GM18907 (cell line): ENCODE measurements around the gene LTBP1.
"Not testable (repeated sequence)": the region's sequence is repeated elsewhere in the genome, so short reads cannot be mapped to it uniquely, and the experiment has no call there.

Source experiments
- ATAC-seq: cut with Tn5 transposase; IDR thresholded peaks from one replicate; pipeline ENCODE4 v1.9.1; 2021; ENCODE audit warnings: mild to moderate bottlenecking, moderate library complexity; ENCODE audit not compliant: unreplicated experiment

Gene LTBP1

DNA sequence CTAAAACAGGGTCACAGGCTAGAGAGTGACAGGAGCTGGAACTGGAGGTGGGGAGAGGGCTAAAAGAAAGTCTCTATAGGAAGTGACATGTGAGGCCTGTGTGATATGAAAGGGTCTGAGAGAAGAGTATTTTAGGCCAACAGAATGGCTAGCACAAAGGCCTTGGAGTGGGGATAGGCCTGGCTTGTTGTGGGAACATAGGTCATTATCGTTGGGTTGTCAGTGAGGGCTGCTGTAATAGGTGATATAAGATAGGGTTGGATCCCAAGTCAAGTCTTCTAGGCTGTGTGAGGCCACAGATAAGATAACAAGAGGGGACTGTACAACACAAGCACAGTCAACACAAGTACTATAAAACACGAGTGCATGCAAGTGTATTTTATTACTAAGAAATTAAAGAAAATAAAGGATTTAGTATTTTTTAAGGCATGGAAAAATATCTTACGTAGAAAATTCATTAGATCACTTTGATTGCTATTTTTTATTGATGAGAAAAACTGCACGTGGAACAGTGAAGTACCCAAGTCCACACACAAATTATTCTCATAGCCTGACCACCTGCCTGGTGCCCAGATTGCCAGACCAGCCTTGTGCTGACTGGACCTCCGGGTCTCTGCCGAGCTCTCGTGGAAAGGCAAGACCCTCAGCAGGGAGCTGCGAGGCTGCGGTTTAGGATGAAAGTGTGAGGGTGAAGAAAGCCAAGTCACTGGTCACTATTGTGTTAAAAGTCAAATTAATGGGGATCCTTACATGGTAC lies 14.1 kb downstream of the LTBP1 start:
- ATAC-seq = no peak

DNA sequence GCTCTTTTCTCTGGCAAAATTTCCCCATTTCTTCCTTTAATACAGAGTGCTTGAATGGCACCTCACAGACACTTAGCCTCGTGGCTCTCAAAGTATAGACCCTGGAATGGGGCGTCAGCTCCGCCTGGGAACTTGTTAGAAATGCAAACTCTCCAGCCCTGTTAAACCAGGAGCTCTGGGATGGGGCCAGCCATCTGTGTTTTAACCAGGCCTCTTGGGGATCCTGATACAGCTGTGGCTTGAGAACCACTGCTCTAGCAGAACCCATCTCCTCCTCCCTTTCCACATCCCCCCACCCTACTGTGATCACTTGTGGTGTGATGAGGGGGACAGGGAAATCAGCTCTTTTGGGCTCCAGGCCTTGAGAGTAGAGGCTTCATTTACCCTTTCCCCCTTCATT lies 15.9 kb downstream of the LTBP1 start:
- ATAC-seq = no peak

DNA sequence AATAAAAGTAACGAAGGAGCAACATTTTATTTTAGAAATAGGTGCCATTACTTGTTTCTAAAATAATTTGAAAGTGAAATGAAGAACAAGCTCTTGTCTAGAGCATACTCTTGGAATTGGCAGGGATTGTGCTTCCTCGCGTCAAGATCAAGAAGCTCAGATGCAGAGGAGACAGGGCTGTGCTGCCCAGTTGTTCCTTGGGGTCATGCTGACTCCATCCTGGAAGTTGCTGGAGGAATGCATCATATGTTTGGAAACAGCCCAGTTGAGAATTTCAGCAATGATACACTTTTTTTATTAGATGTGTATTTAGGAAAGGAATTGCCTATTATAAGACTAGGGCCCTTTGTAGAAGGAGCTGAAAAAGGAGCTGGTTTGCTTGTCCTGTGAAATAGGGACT lies 17.2 kb downstream of the LTBP1 start:
- no peak for ATAC-seq

DNA sequence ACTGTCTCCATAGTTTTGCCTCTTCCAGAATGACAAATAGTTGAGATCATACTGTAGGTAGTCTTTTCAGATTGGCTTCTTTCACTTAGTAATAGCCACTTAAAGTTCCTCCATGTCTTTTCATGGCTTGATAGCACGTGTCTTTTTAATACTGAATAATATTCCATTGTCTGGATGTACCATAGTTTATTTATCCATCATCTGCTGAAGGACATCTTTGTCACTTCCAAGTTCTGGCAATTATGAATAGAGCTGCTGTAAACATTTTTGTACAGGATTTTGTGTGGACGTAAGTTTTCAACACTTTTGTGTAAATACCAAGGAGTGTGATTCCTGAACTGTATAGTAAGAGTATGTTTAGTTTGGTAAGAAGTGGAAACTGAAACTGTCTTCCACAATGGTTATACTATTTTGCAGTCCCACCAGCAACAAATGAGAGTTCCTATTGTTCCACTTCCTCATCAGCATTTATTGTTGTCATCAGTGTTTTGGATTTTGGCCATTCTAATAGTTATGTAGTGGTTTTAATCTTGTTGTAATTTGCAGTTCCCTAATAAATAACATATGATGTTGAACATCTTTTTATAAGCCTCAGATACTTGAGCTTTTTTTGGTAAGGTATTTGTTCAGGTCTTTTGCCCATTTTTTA lies 18.9 kb downstream of the LTBP1 start:
- no peak for ATAC-seq

DNA sequence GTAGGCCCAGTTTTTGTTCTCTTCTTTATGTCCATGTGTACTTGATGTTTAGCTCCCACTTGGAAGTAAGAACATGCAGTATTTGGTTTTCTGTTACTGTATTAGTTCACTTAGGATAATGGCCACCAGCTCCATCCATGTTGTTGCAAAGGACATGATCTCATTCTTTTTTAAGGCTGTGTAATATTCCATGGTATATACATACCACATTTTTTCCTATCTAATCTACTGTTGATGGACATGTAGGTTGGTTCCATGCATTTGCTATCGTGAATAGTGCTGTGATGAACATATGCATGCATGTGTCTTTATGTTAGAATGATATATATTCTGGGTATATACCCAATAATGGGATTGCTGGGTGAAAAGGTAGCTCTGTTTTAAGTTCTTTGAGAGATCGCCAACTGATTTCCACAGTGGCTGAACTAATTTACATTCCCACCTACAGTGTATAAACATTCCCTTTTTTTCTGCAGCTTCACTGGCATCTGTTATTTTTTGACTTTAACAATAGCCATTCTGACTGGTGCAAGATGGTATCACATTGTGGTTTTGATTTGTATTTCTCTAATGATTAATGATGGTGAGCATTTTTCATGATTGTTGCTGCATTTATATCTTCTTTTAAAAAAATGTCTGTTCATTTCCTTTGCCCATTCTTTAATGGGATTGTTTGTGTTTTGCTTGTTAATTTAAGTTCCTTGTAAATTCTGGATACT lies 22.9 kb downstream of the LTBP1 start:
- ATAC-seq = no peak

DNA sequence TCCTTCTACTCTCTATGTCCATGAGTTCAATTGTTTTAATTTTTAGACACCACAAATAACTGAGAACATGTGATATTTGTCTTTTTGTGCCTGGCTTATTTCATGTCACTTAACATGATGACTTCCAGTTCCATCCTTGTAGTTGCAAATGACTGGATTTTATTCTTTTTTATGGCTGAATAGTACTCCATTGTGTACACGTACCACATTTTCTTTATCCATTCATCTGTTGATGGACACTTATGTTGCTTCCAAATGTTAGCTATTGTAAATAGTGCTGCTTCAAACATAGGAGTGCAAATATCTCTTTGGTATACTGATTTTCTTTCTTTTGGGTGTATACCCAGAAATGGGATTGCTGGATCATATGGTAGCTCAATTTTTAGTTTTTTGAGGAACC lies 27.0 kb downstream of the LTBP1 start:
- ATAC-seq = not testable (repeated sequence)

DNA sequence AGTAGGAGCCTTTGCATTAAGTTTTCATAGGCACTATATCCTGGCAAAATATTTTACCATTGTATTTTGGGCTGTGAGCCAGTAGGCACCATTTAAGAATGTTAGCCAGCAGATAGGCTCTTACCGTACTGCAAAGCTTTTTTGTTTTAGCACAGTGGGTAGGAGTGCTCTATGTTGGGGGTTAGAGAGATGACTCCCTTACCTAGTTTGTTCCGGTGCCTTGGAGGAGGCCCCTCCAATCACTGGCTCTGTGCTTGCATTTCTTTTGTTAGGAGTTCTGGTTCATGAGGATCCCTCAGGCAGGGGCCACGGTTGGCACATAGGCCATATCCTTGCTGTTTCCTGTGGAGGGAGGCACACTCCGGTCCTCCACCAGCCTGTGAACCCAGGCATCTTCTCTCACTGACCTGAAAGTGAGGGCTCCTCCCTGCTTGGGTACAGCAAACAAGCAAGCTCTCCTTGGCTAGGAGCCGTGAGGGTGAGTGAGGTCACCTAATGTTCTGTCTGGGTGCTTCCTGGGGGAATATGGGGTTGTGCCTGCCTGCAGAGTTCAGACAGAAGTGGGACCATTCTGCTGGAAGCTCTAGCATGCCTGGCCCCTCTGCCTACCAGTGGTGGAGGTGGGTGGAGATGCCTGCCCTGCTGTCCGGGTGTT lies 29.8 kb downstream of the LTBP1 start:
- ATAC-seq = no peak

DNA sequence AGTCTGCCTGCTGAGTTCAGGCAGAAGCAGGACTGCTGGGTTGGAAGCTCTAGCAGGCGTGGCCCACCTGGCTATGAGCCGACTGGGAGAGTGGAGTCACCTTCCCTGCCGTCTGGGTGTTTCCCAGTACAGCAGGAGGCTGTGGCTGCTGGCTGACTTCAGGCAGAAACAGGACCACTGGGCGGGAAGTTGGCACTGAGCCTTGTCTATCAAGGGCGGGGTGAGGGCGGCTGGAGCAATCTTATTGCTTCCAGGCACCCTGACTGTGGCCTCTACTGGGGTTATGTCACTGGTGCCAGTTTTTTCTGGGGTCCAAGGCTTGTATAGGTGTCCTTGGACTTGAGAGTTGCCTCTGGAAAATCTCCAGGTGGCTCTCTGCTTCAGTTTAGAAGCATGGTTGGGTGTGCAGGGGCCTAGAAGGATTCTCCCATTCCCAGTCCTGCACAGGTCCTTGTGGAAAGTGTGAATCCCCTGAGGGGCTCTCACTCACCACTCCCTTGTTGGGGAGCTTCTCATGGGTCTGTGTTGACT lies 30.5 kb downstream of the LTBP1 start:
- ATAC-seq = no peak

DNA sequence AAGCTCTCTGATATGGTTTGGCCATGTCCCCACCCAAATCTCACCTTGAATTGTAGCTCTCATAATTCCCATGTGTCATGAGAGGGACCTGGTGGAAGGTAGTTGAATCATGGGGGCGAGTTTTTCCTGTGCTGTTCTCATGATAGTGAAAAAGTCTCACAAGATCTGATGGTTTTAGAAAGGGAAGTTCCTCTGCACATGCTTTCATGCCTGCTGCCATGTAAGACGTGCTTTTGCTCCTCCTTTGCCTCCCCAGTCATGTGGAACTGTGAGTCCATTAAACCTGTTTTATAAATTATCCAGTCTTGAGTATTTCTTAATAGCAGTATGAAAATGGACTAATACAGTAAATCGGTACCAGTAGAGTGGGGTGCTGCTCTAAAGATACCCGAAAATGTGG lies 34.9 kb downstream of the LTBP1 start:
- no peak for ATAC-seq

DNA sequence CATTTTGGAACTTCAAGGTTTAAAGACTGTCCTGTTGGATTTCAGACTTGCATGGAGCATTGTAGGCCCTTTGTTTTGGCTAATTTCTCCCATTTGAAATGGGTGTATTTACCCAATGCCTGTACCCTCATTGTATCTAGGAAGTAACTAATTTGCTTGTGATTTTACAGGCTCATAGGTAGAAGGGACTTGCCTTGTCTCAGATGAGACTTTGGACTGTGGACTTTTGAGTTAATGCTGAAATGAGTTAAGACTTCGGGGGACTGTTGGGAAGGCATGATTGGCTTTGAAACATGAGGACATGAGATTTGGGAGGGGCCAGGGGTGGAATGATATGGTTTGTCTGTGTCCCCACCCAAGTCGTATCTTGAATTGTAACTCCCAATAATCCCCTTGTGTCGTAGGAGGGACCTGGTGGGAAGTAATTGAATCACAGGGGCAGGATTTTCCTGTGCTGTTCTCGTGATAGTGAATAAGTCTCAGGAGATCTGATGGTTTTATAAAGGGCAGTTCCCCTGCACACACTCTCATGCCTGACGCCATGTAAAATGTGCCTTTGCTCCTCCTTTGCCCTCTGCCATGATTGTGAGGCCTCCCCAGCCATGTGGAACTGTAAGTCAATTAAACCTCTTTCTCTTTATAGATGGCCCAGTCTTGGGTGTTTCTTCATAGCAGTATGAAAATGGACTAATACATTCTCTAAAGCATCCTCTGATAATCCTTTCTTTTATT lies 36.6 kb downstream of the LTBP1 start:
- not testable (repeated sequence) for ATAC-seq

DNA sequence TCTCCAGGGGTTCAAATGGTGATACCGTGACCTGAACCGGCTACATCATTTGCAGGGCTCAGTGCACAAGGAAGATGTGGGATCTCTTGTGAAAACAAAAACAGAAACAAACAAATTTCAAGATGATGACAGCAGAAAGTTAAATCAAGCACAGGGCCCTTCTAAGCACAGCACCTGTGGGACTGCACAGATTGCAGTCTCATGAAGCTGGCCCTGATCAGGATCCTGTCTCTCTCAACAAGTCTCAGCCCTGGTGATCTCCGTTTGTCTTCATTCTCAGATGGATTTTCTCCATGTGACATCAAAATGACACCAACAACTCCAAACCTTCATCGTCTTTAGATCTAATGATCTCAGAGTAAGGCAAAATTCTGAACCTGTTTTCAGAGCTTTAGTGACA lies 39.7 kb downstream of the LTBP1 start:
- no peak for ATAC-seq

DNA sequence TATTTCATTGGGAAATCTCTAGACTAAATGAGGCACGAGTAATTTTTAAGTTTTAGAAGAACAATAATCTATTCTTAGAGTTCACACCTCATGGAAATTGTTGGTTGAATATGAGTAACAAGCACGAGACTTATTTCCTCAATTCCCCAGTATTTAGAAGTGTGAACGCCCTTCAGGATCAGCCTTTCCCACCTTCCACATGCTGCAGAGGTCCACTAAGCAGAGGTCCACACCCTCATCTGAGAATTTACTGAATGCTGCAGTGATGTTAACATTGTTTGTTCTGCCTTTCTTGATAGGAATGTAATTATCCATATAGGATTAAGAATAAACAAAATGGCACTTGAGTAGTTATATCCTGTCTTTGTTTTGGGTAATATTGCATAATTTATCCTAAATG lies 41.8 kb downstream of the LTBP1 start:
- no peak for ATAC-seq

DNA sequence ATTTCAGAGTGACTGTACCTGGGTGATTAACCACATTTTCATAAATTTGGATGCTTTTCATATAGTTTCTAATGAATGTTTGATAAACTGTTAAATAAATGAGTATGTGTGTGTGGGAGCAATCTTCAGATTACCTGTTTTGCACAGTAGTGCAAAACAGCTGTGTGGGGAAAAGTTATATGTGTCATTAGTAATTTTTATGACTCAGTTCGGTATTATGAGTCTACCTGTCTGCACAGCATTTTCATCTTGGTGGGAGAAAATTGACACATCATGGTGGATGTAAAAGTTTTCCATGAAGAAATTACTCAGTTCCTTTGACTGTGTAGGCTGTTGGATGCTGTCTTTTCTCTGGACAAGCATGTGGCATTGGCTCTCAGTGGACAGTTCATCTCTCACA lies 43.8 kb downstream of the LTBP1 start:
- no peak for ATAC-seq

DNA sequence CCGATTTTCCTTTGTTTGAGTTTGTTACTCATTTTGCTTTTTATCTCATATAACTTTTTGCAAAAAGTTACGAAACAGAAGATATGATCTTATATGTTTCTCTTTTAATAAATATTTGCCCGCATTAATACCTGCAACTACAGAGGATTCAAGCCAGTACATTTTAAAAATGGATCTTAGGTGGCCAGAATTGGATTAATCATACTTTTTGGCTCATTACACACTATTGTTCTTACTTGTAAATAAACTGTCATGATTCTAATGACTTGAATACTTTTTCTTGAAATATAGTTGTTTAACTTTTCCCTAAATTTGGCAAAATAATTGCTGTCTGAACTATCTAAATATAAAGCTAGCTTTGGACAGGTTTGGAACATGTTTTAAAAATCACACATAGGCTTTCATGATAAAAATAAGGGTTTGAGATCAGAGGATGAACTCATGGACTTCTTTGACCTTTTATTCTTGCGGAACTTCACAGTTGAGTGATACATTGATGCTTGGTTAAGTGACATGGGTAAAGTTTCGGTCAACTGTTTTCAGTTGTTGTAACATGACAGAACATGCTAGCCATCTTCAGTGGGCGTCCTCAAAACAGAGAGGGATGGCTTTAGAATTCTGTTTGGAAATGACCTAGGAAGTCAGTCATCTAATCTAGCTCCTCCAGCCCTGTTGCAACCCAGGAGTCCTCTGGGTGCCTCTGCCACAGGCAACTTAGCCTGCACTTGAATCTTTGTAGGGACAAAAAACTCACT lies 44.5 kb downstream of the LTBP1 start:
- ATAC-seq = no peak

DNA sequence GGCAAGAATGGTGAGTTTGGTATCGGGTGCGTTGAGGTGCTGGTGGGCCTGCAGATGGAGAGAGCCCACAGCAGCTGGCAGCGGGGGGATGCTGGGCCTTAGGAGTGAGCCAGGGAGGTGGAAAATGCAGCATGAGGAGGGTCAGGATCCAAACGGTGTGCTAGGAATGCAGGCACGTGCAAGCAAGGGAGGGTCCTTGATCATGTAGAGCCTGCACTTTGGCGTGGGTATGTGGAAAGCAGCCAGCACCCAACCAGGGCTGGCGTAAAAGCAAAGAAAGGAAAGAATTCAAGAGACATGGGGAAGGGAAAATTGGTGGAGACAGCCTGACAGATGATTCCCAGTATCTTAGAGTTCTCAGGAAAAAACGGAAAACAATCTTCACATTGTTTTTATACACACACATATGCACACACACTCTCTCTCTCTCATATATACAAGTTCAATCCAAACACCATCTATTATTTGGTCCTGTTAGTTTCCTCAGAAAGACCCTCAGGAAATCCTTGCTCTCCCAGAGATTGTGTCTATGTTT lies 46.3 kb downstream of the LTBP1 start:
- no peak for ATAC-seq

DNA sequence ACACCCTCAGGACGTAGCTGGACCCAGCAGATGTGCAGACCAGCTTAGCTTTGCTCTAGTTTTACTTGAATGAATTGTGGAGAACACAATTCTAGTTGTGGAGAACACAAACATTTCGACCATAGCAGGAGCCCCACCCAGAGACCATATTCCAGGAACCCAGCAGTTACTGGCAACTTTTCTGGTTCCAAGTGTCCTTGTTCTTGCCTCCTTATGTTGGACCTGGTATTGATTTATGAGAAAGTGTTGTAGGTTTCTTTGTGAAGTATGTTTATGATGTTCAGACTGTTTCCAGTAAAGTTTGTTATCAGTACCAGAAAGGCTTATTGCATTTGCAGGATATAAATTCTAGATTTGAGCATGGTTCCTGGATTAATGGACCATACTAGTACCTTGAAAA lies 51.0 kb downstream of the LTBP1 start:
- no peak for ATAC-seq

DNA sequence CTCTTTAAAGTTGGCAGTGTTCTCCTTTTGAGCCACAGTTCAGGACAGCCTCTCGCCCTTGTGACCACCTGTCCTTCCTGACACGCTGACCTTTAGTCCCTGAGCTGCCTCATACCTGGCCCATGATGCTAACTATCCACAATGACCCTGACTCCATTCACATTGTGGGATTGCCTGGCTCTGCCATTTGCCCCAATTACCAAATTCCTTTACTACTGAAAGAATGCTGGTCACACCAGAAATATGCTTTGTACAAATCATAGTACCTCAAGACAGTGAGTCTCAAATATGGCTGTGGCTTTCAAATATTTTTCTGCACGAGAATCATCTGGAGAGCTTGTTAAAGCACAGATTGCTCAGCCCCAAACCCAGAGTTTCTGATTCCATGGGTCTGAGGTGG lies 54.2 kb downstream of the LTBP1 start:
- ATAC-seq = no peak

DNA sequence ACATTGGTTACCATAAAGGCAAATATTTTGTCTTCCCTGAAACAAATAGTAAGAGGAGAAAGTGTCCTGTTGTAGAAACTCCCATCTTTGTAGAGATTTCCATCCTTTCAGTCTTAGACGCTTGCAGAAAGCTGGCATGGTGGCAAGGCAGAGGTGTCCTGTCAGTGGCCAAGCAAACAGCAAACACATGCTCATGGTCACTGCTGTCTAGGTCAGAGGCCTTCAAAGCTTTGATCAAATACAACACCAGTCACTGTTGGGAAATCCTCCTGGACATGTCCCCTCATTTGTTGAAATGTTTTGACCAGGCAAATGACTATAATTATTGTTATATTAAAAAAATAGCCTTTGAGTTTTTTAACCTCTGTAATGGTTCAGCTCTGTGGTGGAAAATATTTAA lies 55.1 kb downstream of the LTBP1 start:
- ATAC-seq = no peak

DNA sequence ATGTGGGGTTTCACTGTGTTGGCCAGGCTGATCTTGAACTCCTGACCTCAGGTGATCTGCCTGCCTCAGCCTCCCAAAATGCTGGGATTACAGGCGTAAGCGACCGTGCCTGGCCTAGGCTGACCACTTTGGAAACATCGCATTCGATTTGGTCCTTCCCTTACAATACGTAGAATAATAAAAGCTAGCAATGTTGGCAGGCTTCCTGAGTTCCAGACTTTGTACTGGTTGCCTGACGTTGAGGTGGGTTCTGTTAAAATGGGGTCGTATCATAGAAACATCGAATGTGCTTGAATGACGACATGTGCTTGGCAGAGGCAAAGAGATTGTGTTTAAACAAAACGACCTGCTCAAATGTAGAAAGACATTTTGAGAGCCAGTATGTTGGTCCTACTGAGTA lies 56.1 kb downstream of the LTBP1 start:
- ATAC-seq = no peak

DNA sequence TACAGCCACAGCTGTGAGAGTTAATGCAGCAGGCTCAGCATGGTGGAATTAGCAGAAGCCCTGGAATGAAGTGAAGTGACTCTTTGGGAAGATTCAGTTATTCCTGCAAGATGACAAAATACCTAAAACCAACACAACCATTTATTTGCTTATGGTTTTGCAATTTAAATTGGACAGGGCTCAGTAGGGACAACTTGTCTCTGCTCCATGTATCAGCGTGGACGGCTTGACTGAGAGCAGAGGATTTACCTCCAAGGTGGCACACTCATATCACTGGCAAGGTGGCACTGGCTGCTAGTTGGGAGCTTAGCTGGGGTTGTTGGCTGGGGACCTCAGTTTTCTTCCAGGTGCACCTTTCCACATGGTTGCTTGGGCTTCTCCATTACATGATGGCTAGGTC lies 58.3 kb downstream of the LTBP1 start:
- ATAC-seq = no peak
